ENCODE data around the gene DLX5.

Gene DLX5

GRCh38 chr7:97011104-97011503, 13.5 kb downstream of the DLX5 start:
- no peaks in the 10 kb centered on the region for H3K9me3 ChIP-seq (ENCODE audit: low read depth, low read length)
- H3K9ac ChIP-seq (ENCODE audit: insufficient read length) = no peak overlapping the region
- no peak overlapping the region for H3K27ac ChIP-seq
- DNase-seq (ENCODE audit: low read depth, low spot score) = no peak
- H3K4me3 ChIP-seq = no peak overlapping the region
- no peaks in the 10 kb centered on the region for H3K36me3 ChIP-seq (ENCODE audit: insufficient read depth, low read length)
- TF ChIP-seq POLR2AphosphoS5 (IDR thresholded peaks at IDR 0.05; ENCODE audit: borderline replicate concordance, low read depth, low read length) (no peak), EZH2 (IDR thresholded peaks at IDR 0.05) (no peak), FOXP2 (optimal IDR thresholded peaks at IDR 0.05; ENCODE audit: control extremely low read depth, extremely low read length, insufficient read depth) (no peak)

GRCh38 chr7:97009753-97010732, 14.6 kb downstream of the DLX5 start:
- no peak overlapping the region for H3K9ac ChIP-seq (ENCODE audit: insufficient read length)
- H3K4me3 ChIP-seq = no peak overlapping the region
- no peak for DNase-seq (ENCODE audit: low read depth, low spot score)
- H3K36me3 ChIP-seq (ENCODE audit: insufficient read depth, low read length) = no peaks in the 10 kb centered on the region
- H3K9me3 ChIP-seq (ENCODE audit: low read depth, low read length) = no peaks in the 10 kb centered on the region
- H3K27ac ChIP-seq = no peak overlapping the region
- TF ChIP-seq EZH2 (IDR thresholded peaks at IDR 0.05) = no peak
- TF ChIP-seq POLR2AphosphoS5 (IDR thresholded peaks at IDR 0.05; ENCODE audit: borderline replicate concordance, low read depth, low read length) = no peak
- TF ChIP-seq FOXP2 (optimal IDR thresholded peaks at IDR 0.05; ENCODE audit: control extremely low read depth, extremely low read length, insufficient read depth) = no peak

GRCh38 chr7:97008275-97008917, 16.2 kb downstream of the DLX5 start:
- Histone ChIP-seq H3K9me3 (ENCODE audit: low read depth, low read length) (no peaks in the 10 kb centered on the region), H3K27ac (no peak overlapping the region), H3K9ac (ENCODE audit: insufficient read length) (no peak overlapping the region), H3K4me3 (no peak overlapping the region), H3K36me3 (ENCODE audit: insufficient read depth, low read length) (no peaks in the 10 kb centered on the region)
- DNase-seq (ENCODE audit: low read depth, low spot score) = no peak
- no peak for TF ChIP-seq POLR2AphosphoS5 (IDR thresholded peaks at IDR 0.05; ENCODE audit: borderline replicate concordance, low read depth, low read length)
- TF ChIP-seq FOXP2 (optimal IDR thresholded peaks at IDR 0.05; ENCODE audit: control extremely low read depth, extremely low read length, insufficient read depth) = no peak
- TF ChIP-seq EZH2 (IDR thresholded peaks at IDR 0.05) = no peak

GRCh38 chr7:97007583-97007861, 17.1 kb downstream of the DLX5 start:
- DNase-seq (ENCODE audit: low read depth, low spot score) = no peak
- Histone ChIP-seq H3K36me3 (ENCODE audit: insufficient read depth, low read length) (no peaks in the 10 kb centered on the region), H3K27ac (no peak overlapping the region), H3K9me3 (ENCODE audit: low read depth, low read length) (no peaks in the 10 kb centered on the region), H3K9ac (ENCODE audit: insufficient read length) (no peak overlapping the region), H3K4me3 (no peak overlapping the region)
- TF ChIP-seq FOXP2 (optimal IDR thresholded peaks at IDR 0.05; ENCODE audit: control extremely low read depth, extremely low read length, insufficient read depth) = no peak

- no peak overlapping the region for H3K27ac ChIP-seq
- no peak overlapping the region for H3K9ac ChIP-seq (ENCODE audit: insufficient read length)
- DNase-seq (ENCODE audit: low read depth, low spot score) = no peak
- no peaks in the 10 kb centered on the region for H3K36me3 ChIP-seq (ENCODE audit: insufficient read depth, low read length)
- TF ChIP-seq FOXP2 (optimal IDR thresholded peaks at IDR 0.05; ENCODE audit: control extremely low read depth, extremely low read length, insufficient read depth) = no peak
- TF ChIP-seq EZH2 (IDR thresholded peaks at IDR 0.05) = no peak
- peak overlapping the region; percentile 88 for H3K4me3 ChIP-seq
- H3K9me3 ChIP-seq (ENCODE audit: low read depth, low read length) = no peaks in the 10 kb centered on the region
Measured at GRCh38 chr7:97006816-97007582, 17.6 kb downstream of the DLX5 start.

- no peak overlapping the region for H3K27ac ChIP-seq
- no peaks in the 10 kb centered on the region for H3K9me3 ChIP-seq (ENCODE audit: low read depth, low read length)
- DNase-seq (ENCODE audit: low read depth, low spot score) = no peak
- no peak for TF ChIP-seq POLR2AphosphoS5 (IDR thresholded peaks at IDR 0.05; ENCODE audit: borderline replicate concordance, low read depth, low read length)
- no peak for TF ChIP-seq EZH2 (IDR thresholded peaks at IDR 0.05)
- TF ChIP-seq FOXP2 (optimal IDR thresholded peaks at IDR 0.05; ENCODE audit: control extremely low read depth, extremely low read length, insufficient read depth) = no peak
- no peaks in the 10 kb centered on the region for H3K36me3 ChIP-seq (ENCODE audit: insufficient read depth, low read length)
- peak overlapping the region; percentile 88 for H3K4me3 ChIP-seq
- no peak overlapping the region for H3K9ac ChIP-seq (ENCODE audit: insufficient read length)
Measured at GRCh38 chr7:97006055-97006815, 18.4 kb downstream of the DLX5 start.

DNA sequence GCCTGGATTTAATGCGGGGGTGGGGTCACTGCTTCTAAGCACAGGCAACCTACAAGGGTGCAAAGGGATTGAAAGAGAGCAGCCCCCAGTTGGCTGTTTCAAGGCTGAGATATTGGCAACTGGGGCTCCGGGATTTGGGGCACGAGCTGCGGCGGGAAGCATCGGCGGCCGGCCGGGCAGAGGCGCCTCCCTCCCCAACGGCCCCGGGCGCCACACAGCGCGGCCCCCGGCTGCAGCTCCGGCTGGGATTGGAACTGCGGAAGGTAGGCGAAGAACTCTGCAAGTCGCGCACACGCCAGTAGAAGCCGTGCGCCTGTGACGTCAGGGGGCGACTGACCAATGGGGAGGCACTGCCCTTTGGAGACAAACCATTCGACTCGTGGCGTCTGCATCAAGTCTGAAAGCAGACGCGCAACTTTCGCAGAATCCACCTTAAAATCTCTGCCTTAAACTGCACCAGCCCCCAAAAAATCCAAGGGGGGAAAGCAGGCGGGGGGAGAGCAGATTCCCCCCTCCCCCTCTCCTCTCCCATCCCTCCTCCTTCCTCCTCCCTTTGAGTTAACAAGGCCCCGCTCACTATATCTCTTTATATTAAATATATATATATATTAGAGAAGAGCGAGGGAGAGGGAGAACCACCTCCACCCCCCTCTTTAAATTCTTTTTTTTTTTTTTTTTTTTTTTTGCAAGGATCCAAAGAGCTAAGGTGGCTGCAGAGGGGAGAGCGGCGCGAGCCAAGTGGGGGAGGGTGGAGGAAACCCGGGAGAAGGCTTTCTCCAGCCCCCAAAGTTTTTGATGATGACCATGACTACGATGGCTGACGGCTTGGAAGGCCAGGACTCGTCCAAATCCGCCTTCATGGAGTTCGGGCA, 19.2 kb downstream of the DLX5 start, which contains the start of gene DLX6:
TSS of gene DLX6 (plus strand) at position 371 of the 872 bp plus-strand sequence. CDS start at position 796, 425 bp downstream.
- H3K27ac ChIP-seq = no peak within 1 kb of the TSS
- no peaks in the 10 kb centered on the region for H3K36me3 ChIP-seq (ENCODE audit: insufficient read depth, low read length)
- peak within 1 kb of the TSS; percentile 35 for H3K9ac ChIP-seq (ENCODE audit: insufficient read length)
- no peaks in the 10 kb centered on the region for H3K9me3 ChIP-seq (ENCODE audit: low read depth, low read length)
- no peak for TF ChIP-seq POLR2AphosphoS5 (IDR thresholded peaks at IDR 0.05; ENCODE audit: borderline replicate concordance, low read depth, low read length)
- TF ChIP-seq FOXP2 (optimal IDR thresholded peaks at IDR 0.05; ENCODE audit: control extremely low read depth, extremely low read length, insufficient read depth) = no peak
- TF ChIP-seq EZH2 (IDR thresholded peaks at IDR 0.05) = no peak
- peak within 1 kb of the TSS; percentile 88 for H3K4me3 ChIP-seq
- no peak for DNase-seq (ENCODE audit: low read depth, low spot score)

Measured in SK-N-MC (cell line).